Esophagus squamous epithelium (tissue), 5 donors: Measurements from ENCODE around the gene MINK1. TPM values are rescaled to one million over a fixed set of nuclear protein-coding genes. Genes with fewer than 3 reads are reported as not detected.
A peak's percentile ranks its signal among the peaks of the same experiment; 100 is the strongest.

ENCODE experiments used
- DNase-seq: peaks from one replicate; lab custom pipeline; 2025; lab: John Stamatoyannopoulos, UW
- H3K27ac ChIP-seq, 4 donors: fragments of 200-600 bp; sonication (generic); one replicate each; pipeline ENCODE4 v1.5.1; 2016 to 2019; ENCODE audit warnings: mild to moderate bottlenecking in 1 of 4
- H3K27me3 ChIP-seq, 4 donors: fragments of 200-600 bp; sonication (generic); 1 replicate in 3 of 4; 2 replicates in 1 of 4; pipeline versions ENCODE4 v1.5.1 to v1.6.0; 2017 to 2021; ENCODE audit warnings: antibody characterized with exemption in 1 of 4
- H3K36me3 ChIP-seq, 3 donors: fragments of 200-600 bp; sonication (generic); one replicate each; pipeline ENCODE4 v1.5.1; 2016 to 2019
- H3K4me1 ChIP-seq, 3 donors: fragments of 200-600 bp; sonication (generic); one replicate each; pipeline ENCODE4 v1.5.1; 2017 to 2019
- H3K4me3 ChIP-seq, 4 donors: fragments of 200-600 bp; sonication (generic); 1 replicate in 3 of 4; 2 replicates in 1 of 4; pipeline ENCODE4 v1.5.1; 2016 to 2019; ENCODE audit warnings: mild to moderate bottlenecking in 2 of 4, moderate library complexity in 1 of 4
- H3K9me3 ChIP-seq, 3 donors: fragments of 200-600 bp; sonication (generic); one replicate each; pipeline ENCODE4 v1.5.1; 2016 to 2019
- CTCF ChIP-seq, 6 experiments: fragments of 450-650 bp in 4 of 6; fragments of 200-600 bp in 2 of 6; sonication (generic) in 2 of 6; IDR thresholded peaks; one replicate each; pipeline ENCODE4 v1.5.1; 2016 to 2019; ENCODE audit warnings: antibody characterized with exemption in 6 of 6, mild to moderate bottlenecking in 4 of 6, moderate library complexity in 4 of 6
- POLR2A ChIP-seq, 4 donors: fragments of 450-650 bp; IDR thresholded peaks; one replicate each; pipeline ENCODE4 v1.6.1; 2017; ENCODE audit warnings: antibody characterized with exemption in 4 of 4, mild to moderate bottlenecking in 4 of 4, moderate library complexity in 3 of 4
- WGBS, 2 donors: methylation state at CpG; one replicate each; pipeline ENCODE4 v1.1.5; 2018; 5-methylcytosine and 5-hydroxymethylcytosine counted together
- intact Hi-C: fragments of 100-400 bp; cut with DNase I; formaldehyde crosslinking; loops from one replicate; pipeline ENCODE4 v1.15.0; 2022
- total RNA-seq, 4 donors: library from RNA; depleted of rRNA; stranded (reverse); fragments of >200 nt; gene quantifications; one replicate each; pipeline ENCODE4 v1.1.0, GENCODE V29; 2016
- donor health status: DM: yes; HTN: yes; CAD: no.

The MINK1 gene
- total RNA-seq, 4 donors from 2014 or later: 50.1 to 156 (median 117) TPM

- DNase-seq: no peak
- Histone ChIP-seq H3K27me3 (no peaks in the 10 kb centered on the region), H3K4me3 (no peak overlapping the region), H3K4me1 (peaks cover 14 to 56% (median 21%) of the 10 kb centered on the region in 3 donors), H3K27ac (peak overlapping the region; percentile 32 to 68 (median 47)), H3K9me3 (no peaks in the 10 kb centered on the region), H3K36me3 (peaks cover 7 to 56% (median 23%) of the 10 kb centered on the region in 3 donors)
- 69 to 74% methylated on average over 13 of the region's 13 CpGs for WGBS, 2 donors
- intact Hi-C loops: no loop called here
- no peak for TF ChIP-seq POLR2A (IDR thresholded peaks at IDR 0.05)
- TF ChIP-seq CTCF (IDR thresholded peaks at IDR 0.05): no peak
These were observed 22.3 kb upstream of the MINK1 start for GRCh38 chr17:4810696-4811290.

- H3K36me3 ChIP-seq: peaks cover 14 to 63% (median 30%) of the 10 kb centered on the region in 3 donors
- H3K4me3 ChIP-seq: no peak overlapping the region
- no peak for TF ChIP-seq POLR2A (IDR thresholded peaks at IDR 0.05)
- intact Hi-C loops: no loop called here
- WGBS, 2 donors: 84 to 90% methylated on average over 4 to 10 of the region's 12 CpGs
- peak overlapping the region in 1 of 4 donors; percentile 54 for H3K27ac ChIP-seq
- H3K27me3 ChIP-seq: no peaks in the 10 kb centered on the region
- no peaks in the 10 kb centered on the region for H3K9me3 ChIP-seq
- H3K4me1 ChIP-seq: peaks cover 14 to 50% (median 17%) of the 10 kb centered on the region in 3 donors
- no peak for DNase-seq
These were observed 21.7 kb upstream of the MINK1 start for GRCh38 chr17:4811471-4811870.

- H3K27me3 ChIP-seq: no peaks in the 10 kb centered on the region
- peaks cover 11 to 45% (median 17%) of the 10 kb centered on the region in 3 donors for H3K4me1 ChIP-seq
- H3K9me3 ChIP-seq: no peaks in the 10 kb centered on the region
- peak overlapping the region in 2 of 4 donors; percentile 6 to 21 for H3K27ac ChIP-seq
- DNase-seq: no peak
- intact Hi-C loops: no loop called here
- TF ChIP-seq CTCF (IDR thresholded peaks at IDR 0.05) (no peak), POLR2A (IDR thresholded peaks at IDR 0.05) (no peak)
- no peak overlapping the region for H3K4me3 ChIP-seq
- peaks cover 23 to 75% (median 37%) of the 10 kb centered on the region in 3 donors for H3K36me3 ChIP-seq
- 84 to 89% methylated on average over 6 to 7 of the region's 7 CpGs for WGBS, 2 donors
These were observed 20.4 kb upstream of the MINK1 start for GRCh38 chr17:4812690-4813089.

GRCh38 chr17:4815043-4815675 is 18.0 kb upstream of the MINK1 start:
- Histone ChIP-seq H3K27ac (no peak overlapping the region), H3K4me3 (no peak overlapping the region), H3K27me3 (no peaks in the 10 kb centered on the region), H3K36me3 (peaks cover 27 to 84% (median 28%) of the 10 kb centered on the region in 3 donors), H3K9me3 (no peaks in the 10 kb centered on the region), H3K4me1 (peaks cover 0 to 26% (median 0%) of the 10 kb centered on the region in 3 donors)
- intact Hi-C loops: no loop called here
- 79 to 81% methylated on average over 7 of the region's 7 CpGs for WGBS, 2 donors
- no peak for DNase-seq
- TF ChIP-seq POLR2A (IDR thresholded peaks at IDR 0.05) (no peak), CTCF (IDR thresholded peaks at IDR 0.05) (peak in 2 of 6 experiments; percentile 15 to 39)

GRCh38 chr17:4816826-4817225 is 16.3 kb upstream of the MINK1 start:
- WGBS, 2 donors: 93% methylated on average over 7 of the region's 13 CpGs; no CpG with 5 or more reads in 1 of the 2 donors
- H3K27me3 ChIP-seq: no peaks in the 10 kb centered on the region
- intact Hi-C loops: no loop called here
- H3K27ac ChIP-seq: no peak overlapping the region
- peaks cover 28 to 84% (median 32%) of the 10 kb centered on the region in 3 donors for H3K36me3 ChIP-seq
- H3K4me1 ChIP-seq: peaks cover 0 to 16% (median 0%) of the 10 kb centered on the region in 3 donors
- no peak overlapping the region for H3K4me3 ChIP-seq
- no peaks in the 10 kb centered on the region for H3K9me3 ChIP-seq
- no peak for TF ChIP-seq CTCF (IDR thresholded peaks at IDR 0.05)
- no peak for TF ChIP-seq POLR2A (IDR thresholded peaks at IDR 0.05)
- DNase-seq: no peak
